ENCODE measurements around the gene CLTRN. TPM values are rescaled to one million over a fixed set of nuclear protein-coding genes. Genes with fewer than 3 reads are reported as not detected.
A peak's percentile ranks its signal among the peaks of the same experiment; 100 is the strongest.

CLTRN gene
- total RNA-seq, 6 experiments from 2014 or later = 8.8 to 14.0 (median 10.2) TPM

DNA sequence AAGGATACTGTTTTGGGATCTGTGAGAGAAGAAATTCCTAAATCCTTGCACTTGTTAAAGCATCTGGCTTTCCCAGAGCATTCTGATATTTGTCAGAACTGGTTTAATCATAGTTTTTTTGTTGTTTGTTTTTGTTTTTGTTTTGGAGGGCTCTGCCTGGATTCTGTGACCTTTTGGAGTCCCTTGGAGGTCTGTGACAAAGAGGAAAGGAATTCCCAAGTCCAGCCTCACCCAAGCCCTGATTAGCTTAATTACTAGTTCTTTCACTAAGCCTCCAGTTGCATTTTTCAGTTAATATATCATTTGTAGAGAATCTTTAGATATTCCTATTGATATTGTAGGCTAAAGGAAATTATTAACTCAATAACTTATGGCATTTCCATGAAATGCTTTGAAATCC is 64.6 kb downstream of the CLTRN start:
- intact Hi-C loops (cut with DNase I) = no loop called here
- Histone ChIP-seq H3K27ac (no peak overlapping the region), H3K4me3 (peak overlapping the region in 1 of 3 donors; percentile 2), H3K9me3 (no peaks in the 10 kb centered on the region), H3K27me3 (no peaks in the 10 kb centered on the region), H3K36me3 (no peaks in the 10 kb centered on the region), H3K4me1 (peaks cover 0 to 14% (median 0%) of the 10 kb centered on the region in 4 donors)
- TF ChIP-seq CTCF (IDR thresholded peaks at IDR 0.05) (no peak), POLR2A (IDR thresholded peaks at IDR 0.05) (no peak)
- DNase-seq (no peak), ATAC-seq (no peak)

GRCh38 chrX:15599461-15599860 is 65.1 kb downstream of the CLTRN start:
- no peak for ATAC-seq
- no peak for DNase-seq
- Histone ChIP-seq H3K4me1 (peaks cover 0 to 14% (median 0%) of the 10 kb centered on the region in 4 donors), H3K4me3 (no peak overlapping the region), H3K36me3 (no peaks in the 10 kb centered on the region), H3K9me3 (no peaks in the 10 kb centered on the region), H3K27ac (no peak overlapping the region), H3K27me3 (no peaks in the 10 kb centered on the region)
- intact Hi-C loops (cut with DNase I) = no loop called here
- WGBS (ENCODE audit: insufficient coverage, low coverage, low lambda C conversion rate, missing lambda C conversion rate) = 45% methylated on average over 3 of the region's 4 CpGs
- no peak for TF ChIP-seq POLR2A (IDR thresholded peaks at IDR 0.05)
- no peak for TF ChIP-seq CTCF (IDR thresholded peaks at IDR 0.05)

GRCh38 chrX:15598026-15598425 is 66.6 kb downstream of the CLTRN start:
- Histone ChIP-seq H3K4me3 (no peak overlapping the region), H3K36me3 (no peaks in the 10 kb centered on the region), H3K4me1 (peaks cover 0 to 14% (median 0%) of the 10 kb centered on the region in 4 donors), H3K27me3 (no peaks in the 10 kb centered on the region), H3K9me3 (no peaks in the 10 kb centered on the region), H3K27ac (no peak overlapping the region)
- WGBS (ENCODE audit: insufficient coverage, low coverage, low lambda C conversion rate, missing lambda C conversion rate) = 43% methylated on average over 3 of the region's 3 CpGs
- ATAC-seq = no peak
- TF ChIP-seq CTCF (IDR thresholded peaks at IDR 0.05) = no peak
- TF ChIP-seq POLR2A (IDR thresholded peaks at IDR 0.05) = no peak
- intact Hi-C loops (cut with DNase I) = no loop called here
- no peak for DNase-seq

DNA sequence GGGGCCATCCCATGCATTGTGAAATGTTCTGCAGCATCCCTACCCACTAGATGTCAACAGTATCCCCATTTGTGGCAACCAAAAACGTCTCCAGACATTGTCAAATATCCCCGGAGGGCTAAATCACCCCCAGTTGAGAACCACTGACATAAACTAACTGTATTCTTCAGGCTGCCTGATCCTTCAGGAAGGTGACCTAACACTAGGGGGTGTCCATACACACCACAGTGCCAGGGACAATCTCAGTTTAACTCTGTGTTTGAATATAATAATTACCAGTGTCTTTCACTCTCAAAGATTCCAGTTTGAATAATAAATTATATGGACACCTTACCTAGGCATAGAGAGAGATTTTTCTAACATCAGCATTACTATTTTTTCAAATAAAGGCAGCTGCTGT is 70.2 kb downstream of the CLTRN start:
- no peaks in the 10 kb centered on the region for H3K4me1 ChIP-seq
- TF ChIP-seq CTCF (IDR thresholded peaks at IDR 0.05) (peak in 3 of 4 donors; percentile 7 to 30 (median 26)), POLR2A (IDR thresholded peaks at IDR 0.05) (no peak)
- H3K27ac ChIP-seq = no peak overlapping the region
- 41% methylated on average over 2 of the region's 2 CpGs for WGBS (ENCODE audit: insufficient coverage, low coverage, low lambda C conversion rate, missing lambda C conversion rate)
- ATAC-seq (peak in 2 of 4 donors; percentile 30 to 51), DNase-seq (no peak)
- H3K9me3 ChIP-seq = no peaks in the 10 kb centered on the region
- no peaks in the 10 kb centered on the region for H3K27me3 ChIP-seq
- H3K4me3 ChIP-seq = no peak overlapping the region
- H3K36me3 ChIP-seq = no peaks in the 10 kb centered on the region
- intact Hi-C loops (cut with DNase I) = no loop called here
